Neural cell (in vitro differentiated cells): Measurements from ENCODE around the gene TULP1. TPM values are rescaled to one million over a fixed set of nuclear protein-coding genes. Genes with fewer than 3 reads are reported as not detected.

Experiments
- polyA plus RNA-seq: library from polyadenylated mRNA; depleted of rRNA; stranded (reverse); fragments of >200 nt; gene quantifications from 2 replicates; pipeline ENCODE4 v1.2.3, GENCODE V29; 2014
- small RNA-seq, 3 experiments: library from RNA; depleted of rRNA; stranded (forward); fragments of <200 nt; gene quantifications; one replicate each; pipeline ENCODE3, GENCODE V24; 2012

TULP1 gene
- polyA plus RNA-seq, 1 donor from 2014 or later, result not detected

Small RNA genes within 50 kb of the gene (small RNA-seq; reads per million reads assigned to genes)
- 0 to 1.4 (median 0) reads per million in 3 experiments for gene MIR7111

Other genes with a start within 250 kb of the TULP1 start
- 0.48 and 1.3 TPM in 2 replicates for gene DEF6, start 215.1 kb downstream of the TULP1 start, polyA plus RNA-seq
- 1.3 and 1.7 TPM in 2 replicates for gene PPARD, start 170.3 kb downstream of the TULP1 start, polyA plus RNA-seq
- 7.1 and 10.2 TPM in 2 replicates for gene FANCE, start 60.6 kb downstream of the TULP1 start, polyA plus RNA-seq
- 997 and 1,049 TPM in 2 replicates for gene RPL10A, start 44.5 kb downstream of the TULP1 start, polyA plus RNA-seq
- 0.10 and 0.42 TPM in 2 replicates for gene TEAD3, start 15.8 kb downstream of the TULP1 start, polyA plus RNA-seq
- gene FKBP5, start 176.0 kb upstream of the TULP1 start, polyA plus RNA-seq, result 0.84 and 1.2 TPM in 2 replicates
- gene ARMC12, start 224.1 kb upstream of the TULP1 start, polyA plus RNA-seq, result 2.2 and 4.9 TPM in 2 replicates